H9 (cell line): Measurements from ENCODE around the gene RUNX1. TPM values are rescaled to one million over a fixed set of nuclear protein-coding genes. Genes with fewer than 3 reads are reported as not detected.

Source experiments
- DNase-seq: peaks from one replicate; pipeline ENCODE4 v3.0.0-alpha.2; 2017
- H2AFZ ChIP-seq: one replicate; pipeline ENCODE4 v1.6.1; 2013; ENCODE audit warnings: mild to moderate bottlenecking, low read length, control low read depth, moderate library complexity
- H2AK5ac ChIP-seq: 2 replicates; pipeline ENCODE4 v1.6.1; 2013; ENCODE audit warnings: low read length, control low read depth, mixed read lengths; ENCODE audit not compliant: insufficient read length
- H2BK120ac ChIP-seq: one replicate; pipeline ENCODE4 v1.6.1; 2013; ENCODE audit warnings: low read depth, mild to moderate bottlenecking, low read length, control low read depth, inconsistent platforms; ENCODE audit not compliant: poor library complexity, severe bottlenecking
- H2BK12ac ChIP-seq: 2 replicates; pipeline ENCODE4 v1.6.1; 2013; ENCODE audit warnings: low read length, control low read depth, mixed read lengths, low read depth; ENCODE audit not compliant: insufficient read length
- H2BK15ac ChIP-seq: 2 replicates; pipeline ENCODE4 v1.6.1; 2013; ENCODE audit warnings: low read depth, low read length, control low read depth
- H2BK20ac ChIP-seq: one replicate; pipeline ENCODE4 v1.6.1; 2013; ENCODE audit warnings: low read depth, mild to moderate bottlenecking, low read length, control low read depth, inconsistent platforms; ENCODE audit not compliant: poor library complexity, severe bottlenecking
- H2BK5ac ChIP-seq: 2 replicates; pipeline ENCODE4 v1.6.1; 2013; ENCODE audit warnings: low read length, control low read depth, mixed read lengths; ENCODE audit not compliant: insufficient read length
- H3K14ac ChIP-seq: 2 replicates; pipeline ENCODE4 v1.6.1; 2013; ENCODE audit warnings: low read length, control low read depth; ENCODE audit not compliant: insufficient read depth
- H3K18ac ChIP-seq: 2 replicates; pipeline ENCODE4 v1.6.1; 2013; ENCODE audit warnings: low read depth, mild to moderate bottlenecking, mixed read lengths, low read length, control low read depth; ENCODE audit not compliant: insufficient read length
- H3K23ac ChIP-seq: 2 replicates; pipeline ENCODE4 v1.6.1; 2013; ENCODE audit warnings: low read length, control low read depth, mixed read lengths, low read depth; ENCODE audit not compliant: insufficient read length
- H3K23me2 ChIP-seq: 2 replicates; pipeline ENCODE4 v1.6.1; 2013; ENCODE audit warnings: low read depth, mild to moderate bottlenecking, mixed read lengths, low read length, control low read depth; ENCODE audit not compliant: insufficient read length, poor library complexity, severe bottlenecking
- H3K27ac ChIP-seq: 2 replicates; pipeline ENCODE4 v1.5.1; 2013; ENCODE audit warnings: low read length, control low read depth, mixed read lengths, low read depth; ENCODE audit not compliant: insufficient read length
- H3K27me3 ChIP-seq: 2 replicates; pipeline ENCODE4 v1.6.1; 2013; ENCODE audit warnings: low read length, control low read depth, inconsistent platforms; ENCODE audit not compliant: insufficient read depth
- H3K4ac ChIP-seq: 2 replicates; pipeline ENCODE4 v1.6.1; 2013; ENCODE audit warnings: low read depth, mild to moderate bottlenecking, control low read depth, inconsistent platforms, low read length, moderate library complexity
- H3K4me1 ChIP-seq: 2 replicates; pipeline ENCODE4 v1.6.1; 2013; ENCODE audit warnings: low read length, control low read depth, inconsistent platforms; ENCODE audit not compliant: insufficient read depth
- H3K4me2 ChIP-seq: 2 replicates; pipeline ENCODE4 v1.6.1; 2013; ENCODE audit warnings: low read length, control low read depth, mixed read lengths; ENCODE audit not compliant: insufficient read length, insufficient read depth
- H3K56ac ChIP-seq: 2 replicates; pipeline ENCODE4 v1.6.1; 2013; ENCODE audit warnings: low read depth, mild to moderate bottlenecking, mixed read lengths, low read length, control low read depth; ENCODE audit not compliant: insufficient read length
- H3K79me1 ChIP-seq: 2 replicates; pipeline ENCODE4 v1.6.1; 2013; ENCODE audit warnings: low read depth, mild to moderate bottlenecking, moderate library complexity, low read length, control low read depth, inconsistent platforms; ENCODE audit not compliant: insufficient read depth, poor library complexity, severe bottlenecking
- H3K79me2 ChIP-seq: 2 replicates; pipeline ENCODE4 v1.6.1; 2013; ENCODE audit warnings: low read length, control low read depth, inconsistent platforms; ENCODE audit not compliant: insufficient read depth
- H3K9ac ChIP-seq: 2 replicates; pipeline ENCODE4 v1.6.1; 2013; ENCODE audit warnings: low read length, control low read depth, mixed read lengths; ENCODE audit not compliant: insufficient read length; ENCODE audit errors: extremely low read depth
- H3K9me3 ChIP-seq: one replicate; pipeline ENCODE4 v1.6.1; 2013; ENCODE audit warnings: low read depth, low read length, inconsistent platforms; ENCODE audit not compliant: control insufficient read depth
- H3T11ph ChIP-seq: one replicate; pipeline ENCODE4 v1.6.1; 2013; ENCODE audit warnings: mild to moderate bottlenecking, low read length, control low read depth, inconsistent platforms
- H4K20me1 ChIP-seq: one replicate; pipeline ENCODE4 v1.6.1; 2013; ENCODE audit not compliant: control insufficient read depth, insufficient read length, insufficient read depth
- H4K5ac ChIP-seq: 2 replicates; pipeline ENCODE4 v1.6.1; 2013; ENCODE audit warnings: low read depth, mild to moderate bottlenecking, mixed read lengths, low read length, control low read depth; ENCODE audit not compliant: insufficient read length
- H4K8ac ChIP-seq: replicated peaks from 2 replicates; pipeline ENCODE4 v1.6.1; 2013; ENCODE audit warnings: low read length, control low read depth, mixed read lengths, low read depth; ENCODE audit not compliant: insufficient read length
- H4K91ac ChIP-seq: 2 replicates; pipeline ENCODE4 v1.6.1; 2013; ENCODE audit warnings: low read depth, mild to moderate bottlenecking, moderate library complexity, mixed read lengths, low read length, control low read depth; ENCODE audit not compliant: insufficient read length
- H3K27ac Mint-ChIP-seq, 3 experiments: 2 replicates in 2 of 3; 3 replicates in 1 of 3; pipeline ENCODE4 v1.8.0; 2020 to 2021; ENCODE audit warnings: mixed read lengths in 3 of 3, mild to moderate bottlenecking in 1 of 3, moderate library complexity in 1 of 3
- H3K27me3 Mint-ChIP-seq: 2 replicates; pipeline ENCODE4 v1.8.0; 2021; ENCODE audit warnings: low read depth, mild to moderate bottlenecking, moderate library complexity, mixed read lengths
- H3K36me3 Mint-ChIP-seq, 3 experiments: 2 replicates in 2 of 3; 3 replicates in 1 of 3; pipeline ENCODE4 v1.8.0; 2020 to 2021; ENCODE audit warnings: low read depth in 3 of 3, mixed read lengths in 3 of 3; ENCODE audit not compliant: insufficient read depth in 1 of 3
- H3K4me1 Mint-ChIP-seq, 2 experiments: 2 replicates each; pipeline ENCODE4 v1.8.0; 2020; ENCODE audit warnings: mixed read lengths in 2 of 2
- H3K4me3 Mint-ChIP-seq, 2 experiments: 2 replicates in 1 of 2; 3 replicates in 1 of 2; pipeline ENCODE4 v1.8.0; 2020 to 2021; ENCODE audit warnings: mild to moderate bottlenecking in 2 of 2, mixed read lengths in 2 of 2, moderate library complexity in 1 of 2
- H3K9me3 Mint-ChIP-seq, 2 experiments: 2 replicates in 1 of 2; 3 replicates in 1 of 2; pipeline ENCODE4 v1.8.0; 2020; ENCODE audit warnings: mild to moderate bottlenecking in 2 of 2, mixed read lengths in 2 of 2, moderate library complexity in 1 of 2
- WGBS: extraction: QIAGEN DNeasy Blood & Tissue Kit; methylation state at CpG from one replicate; pipeline ENCODE4 v1.1.7; 2013; ENCODE audit warnings: missing lambda C conversion rate, low lambda C conversion rate, mixed read lengths; ENCODE audit not compliant: insufficient read length; ENCODE audit errors: extremely low coverage; 5-methylcytosine and 5-hydroxymethylcytosine counted together
- total RNA-seq: library from RNA; stranded (reverse); gene quantifications from 2 replicates; pipeline ENCODE4 v1.2.1, GENCODE V29; 2021
- TF ChIP-seq, protein P1 (sequence below): fragments of 200-600 bp; sonication (generic); conservative IDR thresholded peaks from 3 replicates; pipeline ENCODE4 v1.8.0; 2021; ENCODE audit warnings: antibody characterized with exemption, mild to moderate bottlenecking

RUNX1 gene
- total RNA-seq, 1 experiment from 2014 or later, result 0.72 TPM

DNA sequence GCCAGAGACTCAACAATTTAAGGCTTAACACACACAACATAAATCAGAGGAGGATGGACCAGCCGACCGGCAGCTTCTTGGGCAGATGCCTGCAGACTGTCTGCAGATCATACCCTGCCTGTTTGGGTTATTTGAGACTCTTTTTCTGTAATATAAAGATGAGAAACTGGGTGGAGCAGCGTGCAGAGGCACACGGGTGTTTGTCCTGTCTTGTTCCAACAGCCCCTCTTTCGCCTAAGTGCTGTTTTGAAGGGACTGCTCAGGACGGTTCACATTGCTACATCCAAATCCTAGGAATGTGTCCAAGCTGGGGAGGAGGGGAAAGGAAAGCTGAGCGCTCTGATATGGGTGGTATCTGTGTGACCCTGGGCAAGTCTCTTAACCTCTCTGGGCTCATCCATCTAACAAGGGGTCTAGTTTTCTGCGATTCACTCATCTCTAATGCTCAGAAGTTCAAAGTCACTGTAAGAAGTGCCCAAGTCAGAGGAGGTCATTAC lies 230.4 kb downstream of the RUNX1 start:
- Mint-ChIP-seq H3K36me3 (no peaks in the 10 kb centered on the region), H3K4me3 (no peak overlapping the region), H3K9me3 (no peaks in the 10 kb centered on the region; a peak in 2 of 5 replicates), H3K4me1 (peaks cover 17 to 31% of the 10 kb centered on the region in 2 experiments), H3K27me3 (peaks cover 32% of the 10 kb centered on the region), H3K27ac (no peak overlapping the region)
- no peak overlapping the region for H2BK5ac ChIP-seq
- no peak overlapping the region for H2BK120ac ChIP-seq
- no peaks in the 10 kb centered on the region for H3K27me3 ChIP-seq
- H2AK5ac ChIP-seq, result no peak overlapping the region
- H4K91ac ChIP-seq, result no peak overlapping the region
- no peak overlapping the region for H3K4me2 ChIP-seq
- H3K23me2 ChIP-seq, result no peaks in the 10 kb centered on the region
- H3K14ac ChIP-seq, result no peak overlapping the region
- no peaks in the 10 kb centered on the region for H3K9me3 ChIP-seq
- no peak overlapping the region for H3K27ac ChIP-seq
- TF ChIP-seq, protein P1, sequence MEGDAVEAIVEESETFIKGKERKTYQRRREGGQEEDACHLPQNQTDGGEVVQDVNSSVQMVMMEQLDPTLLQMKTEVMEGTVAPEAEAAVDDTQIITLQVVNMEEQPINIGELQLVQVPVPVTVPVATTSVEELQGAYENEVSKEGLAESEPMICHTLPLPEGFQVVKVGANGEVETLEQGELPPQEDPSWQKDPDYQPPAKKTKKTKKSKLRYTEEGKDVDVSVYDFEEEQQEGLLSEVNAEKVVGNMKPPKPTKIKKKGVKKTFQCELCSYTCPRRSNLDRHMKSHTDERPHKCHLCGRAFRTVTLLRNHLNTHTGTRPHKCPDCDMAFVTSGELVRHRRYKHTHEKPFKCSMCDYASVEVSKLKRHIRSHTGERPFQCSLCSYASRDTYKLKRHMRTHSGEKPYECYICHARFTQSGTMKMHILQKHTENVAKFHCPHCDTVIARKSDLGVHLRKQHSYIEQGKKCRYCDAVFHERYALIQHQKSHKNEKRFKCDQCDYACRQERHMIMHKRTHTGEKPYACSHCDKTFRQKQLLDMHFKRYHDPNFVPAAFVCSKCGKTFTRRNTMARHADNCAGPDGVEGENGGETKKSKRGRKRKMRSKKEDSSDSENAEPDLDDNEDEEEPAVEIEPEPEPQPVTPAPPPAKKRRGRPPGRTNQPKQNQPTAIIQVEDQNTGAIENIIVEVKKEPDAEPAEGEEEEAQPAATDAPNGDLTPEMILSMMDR, result no peak
- no peaks in the 10 kb centered on the region for H3K4me1 ChIP-seq
- H3K9ac ChIP-seq, result no peak overlapping the region
- no peaks in the 10 kb centered on the region for H4K20me1 ChIP-seq
- no peak for DNase-seq
- no peak overlapping the region for H3K4ac ChIP-seq
- H3K18ac ChIP-seq, result no peak overlapping the region
- WGBS, result no CpG with 5 or more reads among the region's 8 CpGs
- no peak overlapping the region for H2BK12ac ChIP-seq
- H3K79me2 ChIP-seq, result no peaks in the 10 kb centered on the region
- no peaks in the 10 kb centered on the region for H3K79me1 ChIP-seq
- H2BK15ac ChIP-seq, result no peak overlapping the region
- no peak overlapping the region for H2BK20ac ChIP-seq
- no peak overlapping the region for H4K5ac ChIP-seq
- no peak overlapping the region for H3K23ac ChIP-seq
- no peak overlapping the region for H2AFZ ChIP-seq
- H3T11ph ChIP-seq, result no peak overlapping the region
- no peak overlapping the region for H4K8ac ChIP-seq
- H3K56ac ChIP-seq, result no peak overlapping the region
